ENCODE measurements around the gene CA6.
A peak's percentile ranks its signal among the peaks of the same experiment; 100 is the strongest.

The CA6 gene

GRCh38 chr1:8950309-8950708 is 4.6 kb downstream of the CA6 start:
- Histone ChIP-seq H3K36me3 (ENCODE audit: control insufficient read depth, insufficient read depth, low read length) (no peaks in the 10 kb centered on the region), H3K27ac (ENCODE audit: low read depth, low read length) (no peak overlapping the region), H2BK120ac (ENCODE audit: low read depth, low read length) (no peak overlapping the region), H2BK15ac (replicated peaks; ENCODE audit: low read depth) (no peak overlapping the region), H3K4me2 (ENCODE audit: low read length) (no peak overlapping the region), H3K4me3 (ENCODE audit: low read length) (no peak overlapping the region), H3K18ac (ENCODE audit: low read length) (no peak overlapping the region), H3K4ac (ENCODE audit: low read depth, low read length) (no peak overlapping the region), H3K56ac (ENCODE audit: low read length) (no peak overlapping the region), H4K8ac (ENCODE audit: low read depth, low read length) (no peak overlapping the region), H3K27me3 (ENCODE audit: insufficient read depth, low read length, poor library complexity) (no peaks in the 10 kb centered on the region), H3K4me1 (ENCODE audit: control insufficient read depth, low read depth, low read length) (no peaks in the 10 kb centered on the region), H2AK5ac (ENCODE audit: low read length) (no peak overlapping the region), H2BK5ac (ENCODE audit: low read length) (no peak overlapping the region), H3K79me1 (ENCODE audit: low read length) (no peaks in the 10 kb centered on the region), H3K79me2 (ENCODE audit: control insufficient read depth, insufficient read depth, low read length) (no peaks in the 10 kb centered on the region), H4K5ac (ENCODE audit: low read length) (no peak overlapping the region), H3K9ac (ENCODE audit: low read length) (no peak overlapping the region), H3K23ac (ENCODE audit: low read length) (no peak overlapping the region)
- WGBS (ENCODE audit: extremely low coverage, insufficient coverage, low lambda C conversion rate), result no CpG with 5 or more reads among the region's 3 CpGs
- no peak for DNase-seq

- WGBS (ENCODE audit: extremely low coverage, insufficient coverage, low lambda C conversion rate), result no CpG with 5 or more reads among the region's 6 CpGs
- H3K79me1 ChIP-seq (ENCODE audit: low read length), result no peaks in the 10 kb centered on the region
- H2BK120ac ChIP-seq (ENCODE audit: low read depth, low read length), result no peak overlapping the region
- no peak overlapping the region for H3K27ac ChIP-seq (ENCODE audit: low read depth, low read length)
- H3K18ac ChIP-seq (ENCODE audit: low read length), result no peak overlapping the region
- no peak overlapping the region for H4K8ac ChIP-seq (ENCODE audit: low read depth, low read length)
- no peak overlapping the region for H2BK15ac ChIP-seq (replicated peaks; ENCODE audit: low read depth)
- H3K9ac ChIP-seq (ENCODE audit: low read length), result no peak overlapping the region
- H2AK5ac ChIP-seq (ENCODE audit: low read length), result no peak overlapping the region
- no peaks in the 10 kb centered on the region for H3K36me3 ChIP-seq (ENCODE audit: control insufficient read depth, insufficient read depth, low read length)
- no peak overlapping the region for H2BK5ac ChIP-seq (ENCODE audit: low read length)
- H3K4me1 ChIP-seq (ENCODE audit: control insufficient read depth, low read depth, low read length), result no peaks in the 10 kb centered on the region
- H3K27me3 ChIP-seq (ENCODE audit: insufficient read depth, low read length, poor library complexity), result no peaks in the 10 kb centered on the region
- H3K4me3 ChIP-seq (ENCODE audit: low read length), result no peak overlapping the region
- no peaks in the 10 kb centered on the region for H3K79me2 ChIP-seq (ENCODE audit: control insufficient read depth, insufficient read depth, low read length)
- H3K23ac ChIP-seq (ENCODE audit: low read length), result no peak overlapping the region
- H3K56ac ChIP-seq (ENCODE audit: low read length), result no peak overlapping the region
- H3K4me2 ChIP-seq (ENCODE audit: low read length), result no peak overlapping the region
- H3K4ac ChIP-seq (ENCODE audit: low read depth, low read length), result no peak overlapping the region
- DNase-seq, result no peak
- H4K5ac ChIP-seq (ENCODE audit: low read length), result no peak overlapping the region
Measured at GRCh38 chr1:8951231-8951630, 5.6 kb downstream of the CA6 start.

DNA sequence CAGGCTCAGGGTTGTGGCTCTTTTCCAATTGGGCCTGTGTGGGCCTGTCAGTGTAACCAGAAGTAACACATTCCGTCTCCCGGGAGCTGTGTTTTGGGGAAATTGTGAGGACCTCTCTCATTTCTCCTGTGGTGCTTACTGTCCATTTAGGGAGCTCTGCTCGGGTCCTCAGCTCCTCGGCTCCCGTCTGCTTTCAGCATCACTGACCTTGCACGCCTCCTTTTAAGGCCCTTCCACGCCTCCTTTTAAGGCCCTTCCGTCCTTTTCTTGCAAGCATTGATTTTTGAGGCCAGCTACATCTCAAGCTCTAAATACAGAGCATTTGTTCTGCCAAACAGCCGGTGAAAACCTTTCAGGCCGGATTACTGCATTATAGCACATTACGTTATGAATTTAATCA is 9.7 kb downstream of the CA6 start:
- Histone ChIP-seq H2BK15ac (replicated peaks; ENCODE audit: low read depth) (no peak overlapping the region), H3K27ac (ENCODE audit: low read depth, low read length) (no peak overlapping the region)
- WGBS (ENCODE audit: extremely low coverage, insufficient coverage, low lambda C conversion rate), result no CpG with 5 or more reads among the region's 11 CpGs

GRCh38 chr1:8956461-8957349 is 11.0 kb downstream of the CA6 start:
- Histone ChIP-seq H4K8ac (ENCODE audit: low read depth, low read length) (no peak overlapping the region), H3K79me2 (ENCODE audit: control insufficient read depth, insufficient read depth, low read length) (no peaks in the 10 kb centered on the region), H3K36me3 (ENCODE audit: control insufficient read depth, insufficient read depth, low read length) (no peaks in the 10 kb centered on the region), H3K27me3 (ENCODE audit: insufficient read depth, low read length, poor library complexity) (no peaks in the 10 kb centered on the region), H3K18ac (ENCODE audit: low read length) (no peak overlapping the region), H2BK15ac (replicated peaks; ENCODE audit: low read depth) (no peak overlapping the region), H2AK5ac (ENCODE audit: low read length) (no peak overlapping the region), H3K27ac (ENCODE audit: low read depth, low read length) (no peak overlapping the region), H3K23ac (ENCODE audit: low read length) (no peak overlapping the region), H3K4ac (ENCODE audit: low read depth, low read length) (no peak overlapping the region), H2BK5ac (ENCODE audit: low read length) (no peak overlapping the region), H3K9ac (ENCODE audit: low read length) (no peak overlapping the region), H3K4me2 (ENCODE audit: low read length) (no peak overlapping the region), H4K5ac (ENCODE audit: low read length) (no peak overlapping the region), H3K4me1 (ENCODE audit: control insufficient read depth, low read depth, low read length) (no peaks in the 10 kb centered on the region), H3K4me3 (ENCODE audit: low read length) (no peak overlapping the region), H2BK120ac (ENCODE audit: low read depth, low read length) (no peak overlapping the region), H3K79me1 (ENCODE audit: low read length) (no peaks in the 10 kb centered on the region), H3K56ac (ENCODE audit: low read length) (no peak overlapping the region)
- DNase-seq, result no peak
- no CpG with 5 or more reads among the region's 17 CpGs for WGBS (ENCODE audit: extremely low coverage, insufficient coverage, low lambda C conversion rate)

More for the DNA sequence above, 9.7 kb downstream of the CA6 start:
- Histone ChIP-seq H4K8ac (ENCODE audit: low read depth, low read length) (no peak overlapping the region), H3K36me3 (ENCODE audit: control insufficient read depth, insufficient read depth, low read length) (no peaks in the 10 kb centered on the region), H3K18ac (ENCODE audit: low read length) (no peak overlapping the region), H2BK5ac (ENCODE audit: low read length) (no peak overlapping the region), H3K4me1 (ENCODE audit: control insufficient read depth, low read depth, low read length) (no peaks in the 10 kb centered on the region), H3K4me3 (ENCODE audit: low read length) (no peak overlapping the region), H2BK120ac (ENCODE audit: low read depth, low read length) (no peak overlapping the region), H3K79me1 (ENCODE audit: low read length) (no peaks in the 10 kb centered on the region), H3K23ac (ENCODE audit: low read length) (no peak overlapping the region), H2AK5ac (ENCODE audit: low read length) (no peak overlapping the region), H3K9ac (ENCODE audit: low read length) (no peak overlapping the region), H3K27me3 (ENCODE audit: insufficient read depth, low read length, poor library complexity) (no peaks in the 10 kb centered on the region), H3K4me2 (ENCODE audit: low read length) (no peak overlapping the region), H3K79me2 (ENCODE audit: control insufficient read depth, insufficient read depth, low read length) (no peaks in the 10 kb centered on the region), H3K4ac (ENCODE audit: low read depth, low read length) (no peak overlapping the region), H4K5ac (ENCODE audit: low read length) (no peak overlapping the region), H3K56ac (ENCODE audit: low read length) (no peak overlapping the region)
- DNase-seq, result no peak

GRCh38 chr1:8962812-8963530 is 17.3 kb downstream of the CA6 start:
- Histone ChIP-seq H2BK120ac (ENCODE audit: low read depth, low read length) (no peak overlapping the region), H3K4me1 (ENCODE audit: control insufficient read depth, low read depth, low read length) (no peaks in the 10 kb centered on the region), H2AK5ac (ENCODE audit: low read length) (no peak overlapping the region), H4K5ac (ENCODE audit: low read length) (no peak overlapping the region), H3K79me1 (ENCODE audit: low read length) (no peaks in the 10 kb centered on the region), H3K27me3 (ENCODE audit: insufficient read depth, low read length, poor library complexity) (no peaks in the 10 kb centered on the region), H3K79me2 (ENCODE audit: control insufficient read depth, insufficient read depth, low read length) (no peaks in the 10 kb centered on the region), H3K9ac (ENCODE audit: low read length) (no peak overlapping the region), H3K56ac (ENCODE audit: low read length) (no peak overlapping the region), H3K18ac (ENCODE audit: low read length) (no peak overlapping the region), H2BK5ac (ENCODE audit: low read length) (no peak overlapping the region), H3K27ac (ENCODE audit: low read depth, low read length) (no peak overlapping the region), H3K4me3 (ENCODE audit: low read length) (no peak overlapping the region), H3K4me2 (ENCODE audit: low read length) (no peak overlapping the region), H3K36me3 (ENCODE audit: control insufficient read depth, insufficient read depth, low read length) (no peaks in the 10 kb centered on the region), H3K4ac (ENCODE audit: low read depth, low read length) (no peak overlapping the region), H3K23ac (ENCODE audit: low read length) (no peak overlapping the region), H2BK15ac (replicated peaks; ENCODE audit: low read depth) (no peak overlapping the region), H4K8ac (ENCODE audit: low read depth, low read length) (no peak overlapping the region)
- DNase-seq, result peak; percentile 94
- WGBS (ENCODE audit: extremely low coverage, insufficient coverage, low lambda C conversion rate), result no CpG with 5 or more reads among the region's 13 CpGs

All from mesendoderm (in vitro differentiated cells).